ENCODE data around the gene EDNRB.

DNA sequence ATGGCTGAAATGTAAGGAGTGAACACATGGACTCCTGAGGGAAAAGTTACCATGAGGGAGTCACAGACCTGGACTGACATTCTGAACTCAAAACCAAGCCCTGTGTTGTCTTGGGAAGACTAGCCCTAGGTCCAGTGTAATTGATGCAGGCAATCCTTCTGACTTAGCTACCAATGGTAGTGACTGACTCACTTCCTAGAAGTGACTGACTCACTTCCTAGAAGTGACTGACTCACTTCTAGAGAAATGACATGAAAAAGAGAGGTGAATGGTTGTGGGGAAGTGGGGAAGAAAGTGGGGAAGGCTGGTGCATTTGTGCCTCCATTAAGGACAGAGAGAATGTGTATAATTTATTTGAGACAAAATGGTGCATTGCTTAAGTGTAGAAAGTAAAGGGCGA lies 49.9 kb downstream of the EDNRB start:
- TF ChIP-seq, protein P1, sequence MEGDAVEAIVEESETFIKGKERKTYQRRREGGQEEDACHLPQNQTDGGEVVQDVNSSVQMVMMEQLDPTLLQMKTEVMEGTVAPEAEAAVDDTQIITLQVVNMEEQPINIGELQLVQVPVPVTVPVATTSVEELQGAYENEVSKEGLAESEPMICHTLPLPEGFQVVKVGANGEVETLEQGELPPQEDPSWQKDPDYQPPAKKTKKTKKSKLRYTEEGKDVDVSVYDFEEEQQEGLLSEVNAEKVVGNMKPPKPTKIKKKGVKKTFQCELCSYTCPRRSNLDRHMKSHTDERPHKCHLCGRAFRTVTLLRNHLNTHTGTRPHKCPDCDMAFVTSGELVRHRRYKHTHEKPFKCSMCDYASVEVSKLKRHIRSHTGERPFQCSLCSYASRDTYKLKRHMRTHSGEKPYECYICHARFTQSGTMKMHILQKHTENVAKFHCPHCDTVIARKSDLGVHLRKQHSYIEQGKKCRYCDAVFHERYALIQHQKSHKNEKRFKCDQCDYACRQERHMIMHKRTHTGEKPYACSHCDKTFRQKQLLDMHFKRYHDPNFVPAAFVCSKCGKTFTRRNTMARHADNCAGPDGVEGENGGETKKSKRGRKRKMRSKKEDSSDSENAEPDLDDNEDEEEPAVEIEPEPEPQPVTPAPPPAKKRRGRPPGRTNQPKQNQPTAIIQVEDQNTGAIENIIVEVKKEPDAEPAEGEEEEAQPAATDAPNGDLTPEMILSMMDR (IDR thresholded peaks at IDR 0.05), result no peak
- no peak for TF ChIP-seq POLR2A (IDR thresholded peaks at IDR 0.05)

Measured in lower leg skin (tissue), 3 donors.